ENCODE data around the gene STAG3. TPM values are rescaled to one million over a fixed set of nuclear protein-coding genes. Genes with fewer than 3 reads are reported as not detected.
"Not testable (repeated sequence)": the region's sequence is repeated elsewhere in the genome, so short reads cannot be mapped to it uniquely, and the experiment has no call there.

Gene STAG3, protein sequence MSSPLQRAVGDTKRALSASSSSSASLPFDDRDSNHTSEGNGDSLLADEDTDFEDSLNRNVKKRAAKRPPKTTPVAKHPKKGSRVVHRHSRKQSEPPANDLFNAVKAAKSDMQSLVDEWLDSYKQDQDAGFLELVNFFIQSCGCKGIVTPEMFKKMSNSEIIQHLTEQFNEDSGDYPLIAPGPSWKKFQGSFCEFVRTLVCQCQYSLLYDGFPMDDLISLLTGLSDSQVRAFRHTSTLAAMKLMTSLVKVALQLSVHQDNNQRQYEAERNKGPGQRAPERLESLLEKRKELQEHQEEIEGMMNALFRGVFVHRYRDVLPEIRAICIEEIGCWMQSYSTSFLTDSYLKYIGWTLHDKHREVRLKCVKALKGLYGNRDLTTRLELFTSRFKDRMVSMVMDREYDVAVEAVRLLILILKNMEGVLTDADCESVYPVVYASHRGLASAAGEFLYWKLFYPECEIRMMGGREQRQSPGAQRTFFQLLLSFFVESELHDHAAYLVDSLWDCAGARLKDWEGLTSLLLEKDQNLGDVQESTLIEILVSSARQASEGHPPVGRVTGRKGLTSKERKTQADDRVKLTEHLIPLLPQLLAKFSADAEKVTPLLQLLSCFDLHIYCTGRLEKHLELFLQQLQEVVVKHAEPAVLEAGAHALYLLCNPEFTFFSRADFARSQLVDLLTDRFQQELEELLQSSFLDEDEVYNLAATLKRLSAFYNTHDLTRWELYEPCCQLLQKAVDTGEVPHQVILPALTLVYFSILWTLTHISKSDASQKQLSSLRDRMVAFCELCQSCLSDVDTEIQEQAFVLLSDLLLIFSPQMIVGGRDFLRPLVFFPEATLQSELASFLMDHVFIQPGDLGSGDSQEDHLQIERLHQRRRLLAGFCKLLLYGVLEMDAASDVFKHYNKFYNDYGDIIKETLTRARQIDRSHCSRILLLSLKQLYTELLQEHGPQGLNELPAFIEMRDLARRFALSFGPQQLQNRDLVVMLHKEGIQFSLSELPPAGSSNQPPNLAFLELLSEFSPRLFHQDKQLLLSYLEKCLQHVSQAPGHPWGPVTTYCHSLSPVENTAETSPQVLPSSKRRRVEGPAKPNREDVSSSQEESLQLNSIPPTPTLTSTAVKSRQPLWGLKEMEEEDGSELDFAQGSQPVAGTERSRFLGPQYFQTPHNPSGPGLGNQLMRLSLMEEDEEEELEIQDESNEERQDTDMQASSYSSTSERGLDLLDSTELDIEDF
- 41.3 and 42.4 TPM in 2 replicates for total RNA-seq

DNA sequence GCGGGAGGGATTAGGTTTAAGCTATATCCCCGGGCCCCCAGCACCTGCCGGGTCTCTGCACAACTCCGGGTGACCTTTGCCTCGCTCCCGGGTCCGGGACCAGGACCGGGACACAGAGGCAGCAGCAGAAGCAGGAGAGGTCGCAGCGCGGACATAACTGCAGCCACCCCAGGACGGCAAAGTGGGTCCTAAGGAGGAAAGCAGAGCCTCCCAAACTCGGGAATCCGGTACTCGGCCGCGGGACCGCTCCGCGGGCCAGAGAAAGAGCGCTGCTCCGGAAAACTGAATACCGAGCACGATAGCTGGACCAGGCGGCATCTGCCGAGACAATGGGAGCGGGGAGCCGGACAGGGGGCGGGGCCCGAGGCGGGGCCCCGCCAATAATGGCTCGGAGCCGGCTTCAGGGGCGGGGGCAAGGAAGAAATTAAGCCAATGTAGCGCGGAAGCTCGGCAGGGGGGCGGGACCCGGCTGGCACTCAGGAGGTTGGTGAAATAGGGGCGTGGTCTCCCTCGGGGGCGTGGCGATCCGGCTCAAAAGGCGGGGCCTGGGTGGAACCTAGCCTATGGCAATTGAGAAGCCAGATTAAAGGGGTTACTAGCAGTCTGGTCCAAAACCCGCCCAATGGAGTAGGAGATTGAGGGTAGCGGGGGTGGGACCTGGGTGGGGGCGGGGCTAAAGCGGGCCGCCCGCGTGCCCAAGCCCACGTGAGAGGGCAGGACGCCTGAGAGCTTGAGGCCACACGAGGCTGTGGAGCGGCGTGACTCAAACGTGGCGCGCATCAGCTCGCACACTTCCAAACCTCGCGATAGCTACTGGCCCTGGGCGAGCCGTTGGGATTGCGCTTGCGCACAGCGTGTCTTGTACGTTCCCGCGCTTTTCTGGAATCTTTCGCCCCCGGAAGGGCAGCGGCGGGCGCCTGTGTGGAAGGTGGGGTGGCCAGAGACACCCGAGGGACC is at the start of gene STAG3, which contains the start of gene GPC2:
TSS of gene STAG3 (plus strand) at position 874 of the 957 bp plus-strand sequence. CDS start 2,639 bp downstream, outside the sequence.
TSS of gene GPC2 (minus strand) at position 337 of the 957 bp plus-strand sequence. CDS start at position 155, 182 bp downstream.
- TF ChIP-seq CTCF (IDR thresholded peaks at IDR 0.05) = no peak
- ChIA-PET POLR2A (interaction anchor here (0.5 to 3.7 kb wide), 16 partner anchors 9 to 301 kb away, joined by 3 to 31 read pairs (median 6); partner anchors contain the start of genes GAL3ST4, LAMTOR4, MBLAC1 and MEPCE), CTCF (interaction anchor here (0.8 to 1.7 kb wide), 3 partner anchors 13 to 45 kb away, joined by 3 to 6 read pairs (median 3); no protein-coding TSS in a partner anchor)
- DNase-seq = peak; percentile 97
- peaks cover 21% of the 10 kb centered on the region for H3K4me1 Mint-ChIP-seq
- H3K4me3 Mint-ChIP-seq = peak within 1 kb of the TSS; percentile 84
- ATAC-seq (ENCODE audit: low read depth) = peak; percentile 95
- peak within 1 kb of the TSS; percentile 68 for H3K27ac Mint-ChIP-seq
- no peaks in the 10 kb centered on the region for H3K36me3 Mint-ChIP-seq (ENCODE audit: low read depth)
- H3K9me3 Mint-ChIP-seq = no peaks in the 10 kb centered on the region
- H3K27me3 Mint-ChIP-seq = peaks cover 4% of the 10 kb centered on the region
- intact Hi-C loops (cut with micrococcal nuclease) = loop anchor here (1.0 to 5.0 kb wide), 5 partner anchors 13 to 50 kb away; partner anchors contain the start of genes LAMTOR4 and TRAPPC14

- peaks cover 10% of the 10 kb centered on the region for H3K36me3 Mint-ChIP-seq (ENCODE audit: low read depth)
- no peaks in the 10 kb centered on the region for H3K27me3 Mint-ChIP-seq
- no peaks in the 10 kb centered on the region for H3K9me3 Mint-ChIP-seq
- ATAC-seq (ENCODE audit: low read depth) (no peak), DNase-seq (no peak)
- H3K4me3 Mint-ChIP-seq = peak overlapping the region; percentile 100
- H3K27ac Mint-ChIP-seq = no peak overlapping the region
- POLR2A ChIA-PET = interaction anchor here (0.6 to 3.7 kb wide), 9 partner anchors 11 to 148 kb away, joined by 3 to 15 read pairs (median 3); partner anchors contain the start of genes AP4M1, COPS6, LAMTOR4 and MCM7
- TF ChIP-seq CTCF (IDR thresholded peaks at IDR 0.05) = no peak
- intact Hi-C loops (cut with micrococcal nuclease) = no loop called here
- CTCF ChIA-PET = interaction anchor here (0.6 to 4.6 kb wide), 10 partner anchors 10 to 279 kb away, joined by 3 to 45 read pairs (median 3); partner anchors contain the start of genes AP4M1, AZGP1 and MCM7
- peaks cover 44% of the 10 kb centered on the region for H3K4me1 Mint-ChIP-seq
These were observed 49.1 kb upstream of the STAG3 start for GRCh38 chr7:100128637-100128963.

DNA sequence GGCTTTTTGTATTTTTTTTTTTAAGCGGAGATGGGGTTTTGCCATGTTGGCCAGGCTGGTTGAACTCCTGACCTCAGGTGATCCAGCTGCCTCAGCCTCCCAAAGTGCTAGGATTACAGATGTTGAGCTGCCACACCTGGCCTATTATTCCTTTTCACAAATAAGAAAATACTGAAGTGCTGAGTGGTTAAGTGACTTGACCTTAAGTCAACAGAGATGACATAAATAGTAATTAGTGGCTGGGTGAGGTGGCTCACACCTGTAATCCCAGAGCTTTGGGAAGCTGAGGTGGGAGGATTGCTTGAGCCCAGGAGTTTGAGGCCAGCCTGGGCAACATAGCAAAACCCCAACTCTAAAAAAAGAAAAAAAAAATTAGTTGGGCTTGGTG is 47.5 kb upstream of the STAG3 start:
- intact Hi-C loops (cut with micrococcal nuclease); ATAC-seq (ENCODE audit: low read depth); H3K27me3 Mint-ChIP-seq; H3K36me3 Mint-ChIP-seq (ENCODE audit: low read depth); H3K27ac Mint-ChIP-seq; DNase-seq; H3K4me3 Mint-ChIP-seq; H3K9me3 Mint-ChIP-seq: not testable (repeated sequence)
- H3K4me1 Mint-ChIP-seq = peaks cover 33% of the 10 kb centered on the region
- POLR2A ChIA-PET = interaction anchor here (0.7 to 3.7 kb wide), 3 partner anchors 29 to 299 kb away, joined by 4 to 15 read pairs (median 7); partner anchors contain the start of genes AP4M1 and MCM7
- CTCF ChIA-PET = interaction anchor here (0.8 to 4.6 kb wide), 8 partner anchors 17 to 277 kb away, joined by 3 to 45 read pairs (median 4); partner anchors contain the start of gene LAMTOR4

GRCh38 chr7:100130608-100131453 is 46.9 kb upstream of the STAG3 start:
- intact Hi-C loops (cut with micrococcal nuclease) = loop anchor here (1.0 kb wide), 5 partner anchors 17 to 218 kb away; partner anchors contain the start of genes LAMTOR4 and ZNF3
- peak; percentile 95 for TF ChIP-seq CTCF (IDR thresholded peaks at IDR 0.05)
- CTCF ChIA-PET = interaction anchor here (0.6 to 4.6 kb wide), 19 partner anchors 11 to 292 kb away, joined by 3 to 45 read pairs (median 3); partner anchors contain the start of gene LAMTOR4
- H3K27me3 Mint-ChIP-seq = no peaks in the 10 kb centered on the region
- no peak overlapping the region for H3K27ac Mint-ChIP-seq
- peaks cover 8% of the 10 kb centered on the region for H3K36me3 Mint-ChIP-seq (ENCODE audit: low read depth)
- no peak overlapping the region for H3K4me3 Mint-ChIP-seq
- H3K4me1 Mint-ChIP-seq = peaks cover 29% of the 10 kb centered on the region
- ATAC-seq (ENCODE audit: low read depth) = no peak
- peak; percentile 75 for DNase-seq
- POLR2A ChIA-PET = interaction anchor here (0.7 to 3.7 kb wide), 4 partner anchors 29 to 81 kb away, joined by 4 to 15 read pairs (median 4); partner anchors contain the start of genes AP4M1, MCM7 and ZSCAN21
- no peaks in the 10 kb centered on the region for H3K9me3 Mint-ChIP-seq
